ENCODE measurements around the gene UBE2S. TPM values are rescaled to one million over a fixed set of nuclear protein-coding genes. Genes with fewer than 3 reads are reported as not detected.

The UBE2S gene
- polyA plus RNA-seq, 3 donors = 16.1 to 40.9 (median 21.9) TPM

- Histone ChIP-seq H3K27me3 (ENCODE audit: control insufficient read depth in 2 of 2, insufficient read depth in 2 of 2, low read length in 2 of 2) (peaks cover 32 to 74% of the 10 kb centered on the region in 2 donors), H4K20me1 (ENCODE audit: insufficient read depth, low read length) (no peaks in the 10 kb centered on the region), H2AFZ (ENCODE audit: insufficient read depth, low read depth, low read length, poor library complexity, severe bottlenecking) (no peak within 1 kb of the TSS), H3K9ac (ENCODE audit: insufficient read depth, low read length, poor library complexity, severe bottlenecking) (no peak within 1 kb of the TSS), H3K36me3 (replicated peaks in 1 of 2; ENCODE audit: control insufficient read depth in 1 of 2, insufficient read depth in 2 of 2, low read length in 2 of 2) (no peaks in the 10 kb centered on the region), H3K27ac (ENCODE audit: low read depth in 1 of 2, low read length in 2 of 2) (no peak within 1 kb of the TSS), H3K9me3 (replicated peaks in 1 of 2; ENCODE audit: control insufficient read depth in 1 of 2, insufficient read depth in 1 of 2, low read length in 2 of 2) (peaks cover 2 to 8% of the 10 kb centered on the region in 2 donors), H3K4me1 (ENCODE audit: control insufficient read depth in 1 of 2, insufficient read depth in 2 of 2, low read length in 2 of 2) (peaks cover 4 to 6% of the 10 kb centered on the region in 2 donors), H3K79me2 (ENCODE audit: insufficient read depth, low read length) (no peaks in the 10 kb centered on the region), H3K4me2 (replicated peaks; ENCODE audit: extremely low read depth, low read length, poor library complexity, severe bottlenecking) (peak within 1 kb of the TSS; percentile 26), H3K4me3 (replicated peaks in 1 of 3; ENCODE audit: low read depth in 2 of 3, low read length in 3 of 3) (no peak within 1 kb of the TSS)
- Mint-ChIP-seq H3K4me1 (peaks cover 5% of the 10 kb centered on the region), H3K36me3 (peaks cover 0 to 4% of the 10 kb centered on the region in 2 donors), H3K4me3 (peak within 1 kb of the TSS in 1 of 2 donors; percentile 80), H3K27ac (no peak within 1 kb of the TSS), H3K9me3 (peaks cover 0 to 24% (median 6%) of the 10 kb centered on the region in 7 donors), H3K27me3 (ENCODE audit: low read depth in 3 of 3) (peaks cover 53 to 83% (median 74%) of the 10 kb centered on the region in 3 donors)
- DNase-seq = no peak
- TF ChIP-seq, protein P1, sequence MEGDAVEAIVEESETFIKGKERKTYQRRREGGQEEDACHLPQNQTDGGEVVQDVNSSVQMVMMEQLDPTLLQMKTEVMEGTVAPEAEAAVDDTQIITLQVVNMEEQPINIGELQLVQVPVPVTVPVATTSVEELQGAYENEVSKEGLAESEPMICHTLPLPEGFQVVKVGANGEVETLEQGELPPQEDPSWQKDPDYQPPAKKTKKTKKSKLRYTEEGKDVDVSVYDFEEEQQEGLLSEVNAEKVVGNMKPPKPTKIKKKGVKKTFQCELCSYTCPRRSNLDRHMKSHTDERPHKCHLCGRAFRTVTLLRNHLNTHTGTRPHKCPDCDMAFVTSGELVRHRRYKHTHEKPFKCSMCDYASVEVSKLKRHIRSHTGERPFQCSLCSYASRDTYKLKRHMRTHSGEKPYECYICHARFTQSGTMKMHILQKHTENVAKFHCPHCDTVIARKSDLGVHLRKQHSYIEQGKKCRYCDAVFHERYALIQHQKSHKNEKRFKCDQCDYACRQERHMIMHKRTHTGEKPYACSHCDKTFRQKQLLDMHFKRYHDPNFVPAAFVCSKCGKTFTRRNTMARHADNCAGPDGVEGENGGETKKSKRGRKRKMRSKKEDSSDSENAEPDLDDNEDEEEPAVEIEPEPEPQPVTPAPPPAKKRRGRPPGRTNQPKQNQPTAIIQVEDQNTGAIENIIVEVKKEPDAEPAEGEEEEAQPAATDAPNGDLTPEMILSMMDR (IDR thresholded peaks at IDR 0.05) = no peak
- intact Hi-C loops (cut with micrococcal nuclease) = no loop called here
- WGBS (ENCODE audit: insufficient coverage) = no CpG with 5 or more reads among the region's 32 CpGs
These were observed 37.1 kb downstream of the UBE2S start, which contains the start of gene IL11 for GRCh38 chr19:55370305-55370988. TSS of gene IL11 (minus strand) at chr19:55370463. CDS start at chr19:55370310, 153 bp downstream.

- peaks cover 52 to 79% (median 71%) of the 10 kb centered on the region in 3 donors for H3K27me3 Mint-ChIP-seq (ENCODE audit: low read depth in 3 of 3)
- intact Hi-C loops (cut with micrococcal nuclease) = no loop called here
- Histone ChIP-seq H3K4me1 (ENCODE audit: control insufficient read depth in 1 of 2, insufficient read depth in 2 of 2, low read length in 2 of 2) (peaks cover 4 to 6% of the 10 kb centered on the region in 2 donors), H2AFZ (ENCODE audit: insufficient read depth, low read depth, low read length, poor library complexity, severe bottlenecking) (no peak overlapping the region), H3K27me3 (ENCODE audit: control insufficient read depth in 2 of 2, insufficient read depth in 2 of 2, low read length in 2 of 2) (peaks cover 32 to 68% of the 10 kb centered on the region in 2 donors), H3K4me3 (replicated peaks in 1 of 3; ENCODE audit: low read depth in 2 of 3, low read length in 3 of 3) (no peak overlapping the region), H3K9me3 (replicated peaks in 1 of 2; ENCODE audit: control insufficient read depth in 1 of 2, insufficient read depth in 1 of 2, low read length in 2 of 2) (peaks cover 2 to 8% of the 10 kb centered on the region in 2 donors), H3K36me3 (replicated peaks in 1 of 2; ENCODE audit: control insufficient read depth in 1 of 2, insufficient read depth in 2 of 2, low read length in 2 of 2) (no peaks in the 10 kb centered on the region), H3K27ac (ENCODE audit: low read depth in 1 of 2, low read length in 2 of 2) (no peak overlapping the region), H3K4me2 (replicated peaks; ENCODE audit: extremely low read depth, low read length, poor library complexity, severe bottlenecking) (peak overlapping the region; percentile 26), H3K9ac (ENCODE audit: insufficient read depth, low read length, poor library complexity, severe bottlenecking) (no peak overlapping the region), H4K20me1 (ENCODE audit: insufficient read depth, low read length) (no peaks in the 10 kb centered on the region), H3K79me2 (ENCODE audit: insufficient read depth, low read length) (no peaks in the 10 kb centered on the region)
- peaks cover 0 to 4% of the 10 kb centered on the region in 2 donors for H3K36me3 Mint-ChIP-seq
- no peak overlapping the region for H3K27ac Mint-ChIP-seq
- TF ChIP-seq, protein P1 (IDR thresholded peaks at IDR 0.05) = no peak
- 1% methylated on average over 35 of the region's 59 CpGs for WGBS (ENCODE audit: insufficient coverage)
- peak overlapping the region in 1 of 2 donors; percentile 80 for H3K4me3 Mint-ChIP-seq
- peaks cover 5% of the 10 kb centered on the region for H3K4me1 Mint-ChIP-seq
- H3K9me3 Mint-ChIP-seq = peaks cover 0 to 24% (median 6%) of the 10 kb centered on the region in 7 donors
- DNase-seq = no peak
These were observed 37.8 kb downstream of the UBE2S start for GRCh38 chr19:55369653-55370304.

Measured in CD14-positive monocyte (primary cell).